OCI-M1 (cell line): Measurements from ENCODE around the gene FBXW9.
"Not testable (repeated sequence)": the region's sequence is repeated elsewhere in the genome, so short reads cannot be mapped to it uniquely, and the experiment has no call there.

Experiments used
- DNase-seq: peaks from one replicate; lab custom pipeline; 2025; lab: John Stamatoyannopoulos, UW

Gene FBXW9

GRCh38 chr19:12652219-12652618 lies 44.2 kb downstream of the FBXW9 start:
- no peak for DNase-seq

- no peak for DNase-seq
Measured at GRCh38 chr19:12649941-12650340, 46.5 kb downstream of the FBXW9 start.

- no peak for DNase-seq
Measured at GRCh38 chr19:12648088-12648487, 48.3 kb downstream of the FBXW9 start.

GRCh38 chr19:12647490-12648071 lies 48.9 kb downstream of the FBXW9 start:
- DNase-seq: no peak

GRCh38 chr19:12647047-12647446 lies 49.4 kb downstream of the FBXW9 start:
- DNase-seq: no peak

GRCh38 chr19:12646551-12646950 lies 49.9 kb downstream of the FBXW9 start:
- DNase-seq: no peak

- DNase-seq: not testable (repeated sequence)
Measured at GRCh38 chr19:12643716-12644115, 52.7 kb downstream of the FBXW9 start.

GRCh38 chr19:12642506-12642905 lies 53.9 kb downstream of the FBXW9 start:
- DNase-seq: no peak

GRCh38 chr19:12641456-12641855 lies 55.0 kb downstream of the FBXW9 start:
- no peak for DNase-seq

GRCh38 chr19:12639901-12640613 lies 56.4 kb downstream of the FBXW9 start:
- DNase-seq: peak; percentile 85
